ENCODE results near the gene PRIM2.
"Not testable (repeated sequence)": the region's sequence is repeated elsewhere in the genome, so short reads cannot be mapped to it uniquely, and the experiment has no call there.

The PRIM2 gene

GRCh38 chr6:57445790-57446468, 128.5 kb downstream of the PRIM2 start:
- not testable (repeated sequence) for H3K4me3 ChIP-seq (ENCODE audit: low read length, poor library complexity, severe bottlenecking); H3K9me2 ChIP-seq (replicated peaks; ENCODE audit: low read depth, low read length); H3K27me3 ChIP-seq (ENCODE audit: insufficient read depth, low read length, poor library complexity, severe bottlenecking); H3K36me3 ChIP-seq (ENCODE audit: insufficient read depth, low read length); H4K20me1 ChIP-seq (ENCODE audit: insufficient read depth, low read length, poor library complexity, severe bottlenecking); H3K9me3 ChIP-seq (ENCODE audit: insufficient read depth, low read depth, low read length); H3F3A ChIP-seq (ENCODE audit: low read depth); H3K9ac ChIP-seq (ENCODE audit: low read depth, low read length, poor library complexity, severe bottlenecking)
- Histone ChIP-seq H3K4me1 (ENCODE audit: insufficient read depth, low read length, poor library complexity, severe bottlenecking) (peaks cover 21% of the 10 kb centered on the region), H2AFZ (ENCODE audit: low read length) (0 out of 2 replicates have a peak overlapping the region, but pooled peaks have one; percentile 20), H3K4me2 (ENCODE audit: low read depth, low read length, poor library complexity, severe bottlenecking) (peak overlapping the region; percentile 21), H3K79me2 (ENCODE audit: insufficient read depth, low read length) (peaks cover 11% of the 10 kb centered on the region; the same call in 1 of the 2 replicates)

DNA sequence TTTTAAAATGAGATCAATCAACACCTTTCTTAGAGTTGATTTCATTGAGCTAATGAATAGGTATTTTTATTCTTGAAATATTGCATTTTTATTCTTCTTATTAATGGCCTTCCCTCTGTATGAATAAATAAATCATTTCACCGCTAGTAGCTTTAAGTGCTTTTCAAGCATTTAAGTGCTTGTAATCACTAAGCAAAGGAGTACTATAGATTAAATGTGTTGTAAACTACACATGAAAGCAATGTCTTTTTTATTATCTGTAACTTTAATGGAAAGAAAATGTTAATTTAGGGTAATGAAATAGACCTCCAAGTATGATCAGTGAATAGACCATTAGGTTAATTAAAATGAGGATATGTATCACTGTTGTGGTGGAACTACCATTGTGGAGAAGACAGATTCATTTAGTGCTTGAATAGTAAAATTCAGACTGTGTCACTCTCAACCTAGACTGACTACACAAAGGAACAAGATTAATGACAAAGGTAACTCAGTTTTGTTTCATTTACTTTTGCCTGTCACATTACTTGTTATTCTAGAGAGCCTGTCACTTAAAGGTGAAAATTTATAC, 132.2 kb downstream of the PRIM2 start:
- not testable (repeated sequence) for H3K9me2 ChIP-seq (replicated peaks; ENCODE audit: low read depth, low read length); H3K36me3 ChIP-seq (ENCODE audit: insufficient read depth, low read length); H3K9ac ChIP-seq (ENCODE audit: low read depth, low read length, poor library complexity, severe bottlenecking); H3K79me2 ChIP-seq (ENCODE audit: insufficient read depth, low read length); H3K27me3 ChIP-seq (ENCODE audit: insufficient read depth, low read length, poor library complexity, severe bottlenecking); H3K4me3 ChIP-seq (ENCODE audit: low read length, poor library complexity, severe bottlenecking); H3K4me2 ChIP-seq (ENCODE audit: low read depth, low read length, poor library complexity, severe bottlenecking); H2AFZ ChIP-seq (ENCODE audit: low read length); H3K9me3 ChIP-seq (ENCODE audit: insufficient read depth, low read depth, low read length); H3F3A ChIP-seq (ENCODE audit: low read depth); H4K20me1 ChIP-seq (ENCODE audit: insufficient read depth, low read length, poor library complexity, severe bottlenecking)
- peaks cover 16% of the 10 kb centered on the region for H3K4me1 ChIP-seq (ENCODE audit: insufficient read depth, low read length, poor library complexity, severe bottlenecking)

GRCh38 chr6:57459781-57460180, 142.4 kb downstream of the PRIM2 start:
- not testable (repeated sequence) for H3K27me3 ChIP-seq (ENCODE audit: insufficient read depth, low read length, poor library complexity, severe bottlenecking); H3F3A ChIP-seq (ENCODE audit: low read depth); H3K4me2 ChIP-seq (ENCODE audit: low read depth, low read length, poor library complexity, severe bottlenecking); H4K20me1 ChIP-seq (ENCODE audit: insufficient read depth, low read length, poor library complexity, severe bottlenecking); H3K79me2 ChIP-seq (ENCODE audit: insufficient read depth, low read length); H3K4me1 ChIP-seq (ENCODE audit: insufficient read depth, low read length, poor library complexity, severe bottlenecking); H2AFZ ChIP-seq (ENCODE audit: low read length); H3K9me3 ChIP-seq (ENCODE audit: insufficient read depth, low read depth, low read length); H3K9ac ChIP-seq (ENCODE audit: low read depth, low read length, poor library complexity, severe bottlenecking); H3K36me3 ChIP-seq (ENCODE audit: insufficient read depth, low read length); H3K9me2 ChIP-seq (replicated peaks; ENCODE audit: low read depth, low read length); H3K4me3 ChIP-seq (ENCODE audit: low read length, poor library complexity, severe bottlenecking)
- peak; percentile 26 for TF ChIP-seq CTCF (conservative IDR thresholded peaks at IDR 0.05; ENCODE audit: low read length)

GRCh38 chr6:57461022-57461421, 143.6 kb downstream of the PRIM2 start:
- H3K79me2 ChIP-seq (ENCODE audit: insufficient read depth, low read length); H4K20me1 ChIP-seq (ENCODE audit: insufficient read depth, low read length, poor library complexity, severe bottlenecking); H3F3A ChIP-seq (ENCODE audit: low read depth); H3K9ac ChIP-seq (ENCODE audit: low read depth, low read length, poor library complexity, severe bottlenecking); H3K9me2 ChIP-seq (replicated peaks; ENCODE audit: low read depth, low read length); H3K4me1 ChIP-seq (ENCODE audit: insufficient read depth, low read length, poor library complexity, severe bottlenecking); H3K27me3 ChIP-seq (ENCODE audit: insufficient read depth, low read length, poor library complexity, severe bottlenecking); H3K9me3 ChIP-seq (ENCODE audit: insufficient read depth, low read depth, low read length); H3K36me3 ChIP-seq (ENCODE audit: insufficient read depth, low read length); H3K4me2 ChIP-seq (ENCODE audit: low read depth, low read length, poor library complexity, severe bottlenecking); H3K4me3 ChIP-seq (ENCODE audit: low read length, poor library complexity, severe bottlenecking); H2AFZ ChIP-seq (ENCODE audit: low read length): not testable (repeated sequence)

- H3K4me2 ChIP-seq (ENCODE audit: low read depth, low read length, poor library complexity, severe bottlenecking); H3K36me3 ChIP-seq (ENCODE audit: insufficient read depth, low read length); H4K20me1 ChIP-seq (ENCODE audit: insufficient read depth, low read length, poor library complexity, severe bottlenecking); H2AFZ ChIP-seq (ENCODE audit: low read length); H3K9ac ChIP-seq (ENCODE audit: low read depth, low read length, poor library complexity, severe bottlenecking); H3K4me1 ChIP-seq (ENCODE audit: insufficient read depth, low read length, poor library complexity, severe bottlenecking); H3K27me3 ChIP-seq (ENCODE audit: insufficient read depth, low read length, poor library complexity, severe bottlenecking); H3K79me2 ChIP-seq (ENCODE audit: insufficient read depth, low read length); H3K9me3 ChIP-seq (ENCODE audit: insufficient read depth, low read depth, low read length); H3F3A ChIP-seq (ENCODE audit: low read depth); H3K4me3 ChIP-seq (ENCODE audit: low read length, poor library complexity, severe bottlenecking); H3K9me2 ChIP-seq (replicated peaks; ENCODE audit: low read depth, low read length): not testable (repeated sequence)
These were observed 146.4 kb downstream of the PRIM2 start for GRCh38 chr6:57463809-57464208.

- not testable (repeated sequence) for H3K9me3 ChIP-seq (ENCODE audit: insufficient read depth, low read depth, low read length); H3K9me2 ChIP-seq (replicated peaks; ENCODE audit: low read depth, low read length)
These were observed 148.5 kb downstream of the PRIM2 start for GRCh38 chr6:57465968-57466367.

More at GRCh38 chr6:57465968-57466367, 148.5 kb downstream of the PRIM2 start:
- not testable (repeated sequence) for H3K27me3 ChIP-seq (ENCODE audit: insufficient read depth, low read length, poor library complexity, severe bottlenecking); H3K4me2 ChIP-seq (ENCODE audit: low read depth, low read length, poor library complexity, severe bottlenecking); H3K79me2 ChIP-seq (ENCODE audit: insufficient read depth, low read length); H3K36me3 ChIP-seq (ENCODE audit: insufficient read depth, low read length); H3F3A ChIP-seq (ENCODE audit: low read depth); H2AFZ ChIP-seq (ENCODE audit: low read length); H3K4me1 ChIP-seq (ENCODE audit: insufficient read depth, low read length, poor library complexity, severe bottlenecking); H3K4me3 ChIP-seq (ENCODE audit: low read length, poor library complexity, severe bottlenecking); H3K9ac ChIP-seq (ENCODE audit: low read depth, low read length, poor library complexity, severe bottlenecking); H4K20me1 ChIP-seq (ENCODE audit: insufficient read depth, low read length, poor library complexity, severe bottlenecking)
